ENCODE results near the gene COMT. TPM values are rescaled to one million over a fixed set of nuclear protein-coding genes. Genes with fewer than 3 reads are reported as not detected.

Gene COMT
- total RNA-seq, 4 donors from 2014 or later, result 89.1 to 149 (median 138) TPM

- Histone ChIP-seq H3K27me3 (no peaks in the 10 kb centered on the region), H3K36me3 (no peaks in the 10 kb centered on the region), H3K4me1 (peaks cover 0 to 33% (median 22%) of the 10 kb centered on the region in 4 donors), H3K27ac (no peak overlapping the region), H3K9me3 (no peaks in the 10 kb centered on the region), H3K4me3 (no peak overlapping the region)
- DNase-seq, result no peak
- TF ChIP-seq CTCF (IDR thresholded peaks at IDR 0.05) (no peak), POLR2A (IDR thresholded peaks at IDR 0.05) (no peak)
Measured at GRCh38 chr22:20018001-20018400, 76.4 kb downstream of the COMT start.

Other genes starting within 250 kb of the COMT start
- gene SEPTIN5, start 227.3 kb upstream of the COMT start, total RNA-seq, result 10 to 100 TPM in 1 of 4 donors, 1 to 10 TPM in 3; 2.8 to 20.6 (median 5.0) TPM
- 1 to 10 TPM; 1.1 to 9.1 (median 2.0) TPM for gene GP1BB, start 218.2 kb upstream of the COMT start, total RNA-seq
- 1 to 10 TPM in 2 of 4 donors, under 1 TPM in 1, not detected in 1; 0.70 to 4.1 (median 1.1) TPM for gene TBX1, start 181.0 kb upstream of the COMT start, total RNA-seq
- 1 to 10 TPM; 3.1 to 6.6 (median 4.9) TPM for gene GNB1L, start 86.9 kb upstream of the COMT start, total RNA-seq
- 10 to 100 TPM in 3 of 4 donors, 1 to 10 TPM in 1; 2.5 to 26.1 (median 22.8) TPM for gene RTL10, start 86.9 kb upstream of the COMT start, total RNA-seq
- gene TXNRD2, start within 50 bp of the COMT start, total RNA-seq, result 10 to 100 TPM; 24.7 to 29.8 (median 27.2) TPM
- gene ARVCF, start 75.1 kb downstream of the COMT start, total RNA-seq, result 10 to 100 TPM; 10.7 to 21.2 (median 18.4) TPM
- 10 to 100 TPM; 27.2 to 45.4 (median 41.0) TPM for gene TANGO2, start 79.3 kb downstream of the COMT start, total RNA-seq
- 100 to 1,000 TPM in 1 of 4 donors, 10 to 100 TPM in 3; 40.6 to 138 (median 64.9) TPM for gene DGCR8, start 138.5 kb downstream of the COMT start, total RNA-seq
- gene RANBP1, start 174.3 kb downstream of the COMT start, total RNA-seq, result 100 to 1,000 TPM; 103 to 203 (median 163) TPM
- 100 to 1,000 TPM in 1 of 4 donors, 10 to 100 TPM in 3; 26.8 to 134 (median 86.9) TPM for gene TRMT2A, start 175.5 kb downstream of the COMT start, total RNA-seq
- 10 to 100 TPM in 3 of 4 donors, 1 to 10 TPM in 1; 4.1 to 37.0 (median 22.6) TPM for gene ZDHHC8, start 190.0 kb downstream of the COMT start, total RNA-seq
- 1 to 10 TPM in 1 of 4 donors, not detected in 3; 6.6 TPM for gene CCDC188, start 209.3 kb downstream of the COMT start, total RNA-seq

All from Peyer's patch (tissue), 4 donors.